ENCODE measurements around the gene EXOC7. TPM values are rescaled to one million over a fixed set of nuclear protein-coding genes. Genes with fewer than 3 reads are reported as not detected.

The EXOC7 gene
- total and polyA plus RNA-seq, 2 of the 4 experiments (the other 2 are of a cell fraction), result 85.9 to 118 TPM

DNA sequence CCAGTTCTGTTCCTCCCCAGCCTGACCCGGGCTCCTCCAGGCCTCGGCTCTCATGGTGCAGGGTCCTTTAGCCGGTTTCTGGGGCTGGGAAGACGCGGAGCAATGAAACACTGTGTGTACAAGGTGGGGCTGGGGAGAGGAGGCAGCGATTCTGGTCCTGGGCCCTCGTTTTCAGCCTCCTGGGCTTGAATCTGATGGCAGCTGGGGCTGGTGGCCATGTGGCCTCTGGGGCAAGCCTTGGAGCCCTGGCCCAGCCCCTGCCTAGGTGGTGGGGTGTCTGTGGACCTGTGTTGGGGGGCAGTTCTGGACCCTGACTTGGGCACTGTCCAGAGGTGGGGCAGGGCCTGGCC is 33.4 kb upstream of the EXOC7 start:
- H3K4me3 ChIP-seq (ENCODE audit: insufficient read depth, low read depth, low read length), result no peak overlapping the region

More for the DNA sequence above, 33.4 kb upstream of the EXOC7 start:
- no peak overlapping the region for H3K23ac ChIP-seq (ENCODE audit: low read depth, low read length)
- H2BK15ac ChIP-seq (ENCODE audit: low read depth, low read length), result no peak overlapping the region
- no peak overlapping the region for H2BK20ac ChIP-seq (ENCODE audit: low read depth, low read length)
- no peaks in the 10 kb centered on the region for H4K20me1 ChIP-seq (ENCODE audit: insufficient read depth, low read length)
- no peak overlapping the region for H2AK9ac ChIP-seq (replicated peaks; ENCODE audit: low read depth, low read length, poor library complexity)
- dilution Hi-C loops (cut with HindIII; ENCODE audit: low sequenced_read_pairs, unreplicated experiment) (no loop called here), intact Hi-C loops (cut with micrococcal nuclease) (loop anchor here (5.0 kb wide), 1 partner anchor 130 kb away; the partner anchor contains the start of gene UBALD2), in situ Hi-C loops (cut with MboI; ENCODE audit: low sequenced_read_pairs) (no loop called here)
- H4K5ac ChIP-seq (ENCODE audit: low read depth, low read length), result no peak overlapping the region
- no peaks in the 10 kb centered on the region for H3K9me3 ChIP-seq (ENCODE audit: control insufficient read depth, insufficient read depth, low read length)
- no peak overlapping the region for H3K27ac ChIP-seq (ENCODE audit: insufficient read depth, low read length)
- H2BK120ac ChIP-seq (ENCODE audit: low read depth, low read length), result no peak overlapping the region
- ChIA-PET POLR2A (ENCODE audit: unreplicated experiment) (no interaction called here), CTCF (no interaction called here)
- no peaks in the 10 kb centered on the region for H3K9me1 ChIP-seq (ENCODE audit: insufficient read depth, low read length)
- H4K91ac ChIP-seq (ENCODE audit: insufficient read depth, low read depth, low read length), result no peak overlapping the region
- no peak overlapping the region for H2BK5ac ChIP-seq (ENCODE audit: low read depth, low read length, poor library complexity, severe bottlenecking)
- H3K79me1 ChIP-seq (ENCODE audit: low read depth in 1 of 2, low read length in 2 of 2), result no peaks in the 10 kb centered on the region
- H3K56ac ChIP-seq (ENCODE audit: extremely low read depth, insufficient read depth, low read length), result no peak overlapping the region
- TF ChIP-seq MAFK (IDR thresholded peaks at IDR 0.05; ENCODE audit: low read depth, low read length), result no peak
- no peak for TF ChIP-seq SMC3 (IDR thresholded peaks at IDR 0.05; ENCODE audit: low read depth, low read length)
- TF ChIP-seq NFE2L2 (IDR thresholded peaks at IDR 0.05; ENCODE audit: low read depth, low read length), result no peak
- TF ChIP-seq, protein P1, sequence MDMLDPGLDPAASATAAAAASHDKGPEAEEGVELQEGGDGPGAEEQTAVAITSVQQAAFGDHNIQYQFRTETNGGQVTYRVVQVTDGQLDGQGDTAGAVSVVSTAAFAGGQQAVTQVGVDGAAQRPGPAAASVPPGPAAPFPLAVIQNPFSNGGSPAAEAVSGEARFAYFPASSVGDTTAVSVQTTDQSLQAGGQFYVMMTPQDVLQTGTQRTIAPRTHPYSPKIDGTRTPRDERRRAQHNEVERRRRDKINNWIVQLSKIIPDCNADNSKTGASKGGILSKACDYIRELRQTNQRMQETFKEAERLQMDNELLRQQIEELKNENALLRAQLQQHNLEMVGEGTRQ (IDR thresholded peaks at IDR 0.05; ENCODE audit: low read depth, low read length), result no peak
- TF ChIP-seq, protein P2, sequence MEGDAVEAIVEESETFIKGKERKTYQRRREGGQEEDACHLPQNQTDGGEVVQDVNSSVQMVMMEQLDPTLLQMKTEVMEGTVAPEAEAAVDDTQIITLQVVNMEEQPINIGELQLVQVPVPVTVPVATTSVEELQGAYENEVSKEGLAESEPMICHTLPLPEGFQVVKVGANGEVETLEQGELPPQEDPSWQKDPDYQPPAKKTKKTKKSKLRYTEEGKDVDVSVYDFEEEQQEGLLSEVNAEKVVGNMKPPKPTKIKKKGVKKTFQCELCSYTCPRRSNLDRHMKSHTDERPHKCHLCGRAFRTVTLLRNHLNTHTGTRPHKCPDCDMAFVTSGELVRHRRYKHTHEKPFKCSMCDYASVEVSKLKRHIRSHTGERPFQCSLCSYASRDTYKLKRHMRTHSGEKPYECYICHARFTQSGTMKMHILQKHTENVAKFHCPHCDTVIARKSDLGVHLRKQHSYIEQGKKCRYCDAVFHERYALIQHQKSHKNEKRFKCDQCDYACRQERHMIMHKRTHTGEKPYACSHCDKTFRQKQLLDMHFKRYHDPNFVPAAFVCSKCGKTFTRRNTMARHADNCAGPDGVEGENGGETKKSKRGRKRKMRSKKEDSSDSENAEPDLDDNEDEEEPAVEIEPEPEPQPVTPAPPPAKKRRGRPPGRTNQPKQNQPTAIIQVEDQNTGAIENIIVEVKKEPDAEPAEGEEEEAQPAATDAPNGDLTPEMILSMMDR (conservative IDR thresholded peaks at IDR 0.05; ENCODE audit: low read depth, low read length), result no peak
- no peak for TF ChIP-seq CHD1 (IDR thresholded peaks at IDR 0.05; ENCODE audit: low read depth, low read length)
- TF ChIP-seq RFX5 (IDR thresholded peaks at IDR 0.05; ENCODE audit: low read depth, low read length), result no peak
- no peak for TF ChIP-seq MAZ (IDR thresholded peaks at IDR 0.05; ENCODE audit: borderline replicate concordance, low read depth, low read length)
- TF ChIP-seq, protein P3, sequence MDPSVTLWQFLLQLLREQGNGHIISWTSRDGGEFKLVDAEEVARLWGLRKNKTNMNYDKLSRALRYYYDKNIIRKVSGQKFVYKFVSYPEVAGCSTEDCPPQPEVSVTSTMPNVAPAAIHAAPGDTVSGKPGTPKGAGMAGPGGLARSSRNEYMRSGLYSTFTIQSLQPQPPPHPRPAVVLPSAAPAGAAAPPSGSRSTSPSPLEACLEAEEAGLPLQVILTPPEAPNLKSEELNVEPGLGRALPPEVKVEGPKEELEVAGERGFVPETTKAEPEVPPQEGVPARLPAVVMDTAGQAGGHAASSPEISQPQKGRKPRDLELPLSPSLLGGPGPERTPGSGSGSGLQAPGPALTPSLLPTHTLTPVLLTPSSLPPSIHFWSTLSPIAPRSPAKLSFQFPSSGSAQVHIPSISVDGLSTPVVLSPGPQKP (IDR thresholded peaks at IDR 0.05; ENCODE audit: borderline replicate concordance, low read depth, low read length), result no peak
- no peak for TF ChIP-seq RCOR1 (IDR thresholded peaks at IDR 0.05; ENCODE audit: insufficient replicate concordance, low read length)
- no peak for TF ChIP-seq POLR2A (IDR thresholded peaks at IDR 0.05; ENCODE audit: low read depth, low read length)
- TF ChIP-seq CEBPB (IDR thresholded peaks at IDR 0.05; ENCODE audit: low read depth, low read length), result no peak
- TF ChIP-seq MXI1 (IDR thresholded peaks at IDR 0.05; ENCODE audit: borderline replicate concordance, low read depth, low read length), result no peak
- no peak for TF ChIP-seq FOS (IDR thresholded peaks at IDR 0.05; ENCODE audit: low read depth, low read length)
- no peak for TF ChIP-seq BHLHE40 (IDR thresholded peaks at IDR 0.05; ENCODE audit: low read depth, low read length)
- no peak for TF ChIP-seq RAD21 (IDR thresholded peaks at IDR 0.05; ENCODE audit: low read length)
- DNase-seq (no peak), ATAC-seq (ENCODE audit: low read depth) (no peak)
- H3K4ac ChIP-seq (ENCODE audit: low read depth, low read length), result no peak overlapping the region
- H3K9ac ChIP-seq (ENCODE audit: low read depth, low read length), result no peak overlapping the region
- no peaks in the 10 kb centered on the region; the same call in 1 of the 2 replicates for H3K4me1 ChIP-seq (ENCODE audit: control insufficient read depth, insufficient read depth, low read length)
- no peak overlapping the region for H3K14ac ChIP-seq (replicated peaks; ENCODE audit: low read depth, low read length)
- H3K4me2 ChIP-seq (ENCODE audit: low read depth, low read length), result no peak overlapping the region
- peaks cover 83% of the 10 kb centered on the region for H3K27me3 ChIP-seq (ENCODE audit: control insufficient read depth, insufficient read depth, low read length)
- no CpG with 5 or more reads among the region's 7 CpGs for WGBS, 2 experiments (ENCODE audit: extremely low coverage in 2 of 2, insufficient read length in 1 of 2)
- H2AFZ ChIP-seq (replicated peaks; ENCODE audit: low read length, poor library complexity), result no peak overlapping the region
- H3K36me3 ChIP-seq (ENCODE audit: control insufficient read depth, insufficient read depth, low read length), result no peaks in the 10 kb centered on the region
- H3K18ac ChIP-seq (ENCODE audit: low read depth, low read length), result no peak overlapping the region
- H4K8ac ChIP-seq (ENCODE audit: low read depth in 2 of 2, low read length in 2 of 2), result no peak overlapping the region
- H2AK5ac ChIP-seq (ENCODE audit: low read depth, low read length), result no peak overlapping the region
- BruUV-seq (replicated peaks), result no TSS peak

Data from IMR-90 (cell line).